ENCODE data around the gene STRIT1. TPM values are rescaled to one million over a fixed set of nuclear protein-coding genes. Genes with fewer than 3 reads are reported as not detected.

The STRIT1 gene
- total RNA-seq, 1 experiment from 2014 or later = not detected

GRCh38 chr3:155243512-155243921 lies 50.0 kb downstream of the STRIT1 start:
- in situ Hi-C loops (cut with HindIII; ENCODE audit: low pct_unique_long_range_greater_than_20kb, low sequenced_read_pairs) = no loop called here
- DNase-seq (ENCODE audit: low read depth, low spot score) = peak; percentile 4

DNA sequence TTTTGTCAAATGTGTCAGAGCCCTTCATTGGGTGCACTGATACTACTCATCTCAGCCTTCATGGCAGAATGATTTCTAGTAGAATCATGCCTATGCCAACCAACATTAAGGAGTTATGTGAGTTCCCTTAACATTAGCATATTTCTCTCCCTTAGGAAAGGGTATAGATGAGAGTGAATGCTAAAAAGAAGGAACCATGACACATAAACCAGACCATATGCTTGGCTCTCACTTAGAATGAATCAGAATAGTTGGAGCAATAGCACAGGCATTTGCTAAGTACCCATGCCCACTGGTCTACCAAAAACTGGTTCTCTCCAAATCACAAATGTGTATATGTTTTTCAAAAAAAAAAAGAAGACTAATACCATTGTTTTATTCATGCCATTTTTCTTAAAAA lies 51.1 kb downstream of the STRIT1 start:
- in situ Hi-C loops (cut with HindIII; ENCODE audit: low pct_unique_long_range_greater_than_20kb, low sequenced_read_pairs) = no loop called here
- DNase-seq (ENCODE audit: low read depth, low spot score) = no peak

- in situ Hi-C loops (cut with HindIII; ENCODE audit: low pct_unique_long_range_greater_than_20kb, low sequenced_read_pairs) = no loop called here
- DNase-seq (ENCODE audit: low read depth, low spot score) = no peak
Observed at GRCh38 chr3:155241579-155241978, 51.9 kb downstream of the STRIT1 start.

Other genes starting within 250 kb of the STRIT1 start
- gene MME, start 213.4 kb downstream of the STRIT1 start, total RNA-seq (2014; rRNA removed; shearing (Covaris generic)) = 15.1 and 19.5 TPM in 2 replicates